ENCODE data around the gene FGD3.

The FGD3 gene

DNA sequence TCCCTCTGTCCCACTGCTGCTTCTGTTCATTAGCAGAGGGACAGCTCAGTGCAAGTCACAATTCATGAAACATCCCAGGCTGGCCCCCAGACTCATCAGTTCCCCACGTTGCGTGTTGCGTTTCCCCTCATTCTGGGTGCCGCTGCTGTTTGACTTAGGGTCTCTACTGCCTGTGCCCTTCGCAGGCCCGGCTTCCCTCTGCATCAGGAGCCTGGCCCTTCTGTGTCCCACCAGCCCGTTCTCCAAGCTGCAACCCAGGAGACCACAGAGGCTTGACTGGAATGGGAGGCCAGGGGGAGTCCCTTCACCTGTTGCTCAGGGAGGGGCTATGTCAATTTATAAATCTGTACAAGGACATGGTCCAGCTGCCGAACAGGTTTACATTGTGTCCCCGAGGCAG is 57.2 kb downstream of the FGD3 start:
- DNase-seq (no peak), ATAC-seq (ENCODE audit: insufficient read depth, low read depth) (no peak)
- no peak overlapping the region for H3K4me2 ChIP-seq (ENCODE audit: insufficient read depth, low read length)
- H3K9me3 ChIP-seq (ENCODE audit: insufficient read depth, low read length, severe bottlenecking), result no peaks in the 10 kb centered on the region
- H3K36me3 ChIP-seq (ENCODE audit: insufficient read depth, low read length), result peaks cover 61% of the 10 kb centered on the region
- peaks cover 15% of the 10 kb centered on the region for H4K20me1 ChIP-seq (ENCODE audit: insufficient read depth, low read length)
- H3K79me2 ChIP-seq (ENCODE audit: insufficient read depth, low read length), result peaks cover 27% of the 10 kb centered on the region; the same call in 1 of the 2 replicates
- no peaks in the 10 kb centered on the region for H3K4me1 ChIP-seq (ENCODE audit: insufficient read depth, low read length)
- no peak for TF ChIP-seq EZH2 (IDR thresholded peaks at IDR 0.05; ENCODE audit: borderline replicate concordance, low read depth, low read length, severe bottlenecking)
- TF ChIP-seq, protein P1, sequence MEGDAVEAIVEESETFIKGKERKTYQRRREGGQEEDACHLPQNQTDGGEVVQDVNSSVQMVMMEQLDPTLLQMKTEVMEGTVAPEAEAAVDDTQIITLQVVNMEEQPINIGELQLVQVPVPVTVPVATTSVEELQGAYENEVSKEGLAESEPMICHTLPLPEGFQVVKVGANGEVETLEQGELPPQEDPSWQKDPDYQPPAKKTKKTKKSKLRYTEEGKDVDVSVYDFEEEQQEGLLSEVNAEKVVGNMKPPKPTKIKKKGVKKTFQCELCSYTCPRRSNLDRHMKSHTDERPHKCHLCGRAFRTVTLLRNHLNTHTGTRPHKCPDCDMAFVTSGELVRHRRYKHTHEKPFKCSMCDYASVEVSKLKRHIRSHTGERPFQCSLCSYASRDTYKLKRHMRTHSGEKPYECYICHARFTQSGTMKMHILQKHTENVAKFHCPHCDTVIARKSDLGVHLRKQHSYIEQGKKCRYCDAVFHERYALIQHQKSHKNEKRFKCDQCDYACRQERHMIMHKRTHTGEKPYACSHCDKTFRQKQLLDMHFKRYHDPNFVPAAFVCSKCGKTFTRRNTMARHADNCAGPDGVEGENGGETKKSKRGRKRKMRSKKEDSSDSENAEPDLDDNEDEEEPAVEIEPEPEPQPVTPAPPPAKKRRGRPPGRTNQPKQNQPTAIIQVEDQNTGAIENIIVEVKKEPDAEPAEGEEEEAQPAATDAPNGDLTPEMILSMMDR (IDR thresholded peaks at IDR 0.05; ENCODE audit: borderline replicate concordance, extremely low read depth, low read length, poor library complexity, severe bottlenecking), result no peak
- no peaks in the 10 kb centered on the region for H3K27me3 ChIP-seq (ENCODE audit: insufficient read depth, low read length, poor library complexity)
- no peak overlapping the region for H3K9ac ChIP-seq (ENCODE audit: low read depth, low read length)
- H3K4me3 ChIP-seq (ENCODE audit: low read depth in 1 of 2, low read length in 2 of 2), result no peak overlapping the region
- H3K27ac ChIP-seq (ENCODE audit: low read length), result no peak overlapping the region
- H2AFZ ChIP-seq (ENCODE audit: low read depth, low read length), result no peak overlapping the region

GRCh38 chr9:93005876-93006275 is 58.6 kb downstream of the FGD3 start:
- Histone ChIP-seq H3K9ac (ENCODE audit: low read depth, low read length) (no peak overlapping the region), H3K4me1 (ENCODE audit: insufficient read depth, low read length) (no peaks in the 10 kb centered on the region), H3K36me3 (ENCODE audit: insufficient read depth, low read length) (peaks cover 73% of the 10 kb centered on the region), H4K20me1 (ENCODE audit: insufficient read depth, low read length) (peaks cover 15% of the 10 kb centered on the region), H3K4me2 (ENCODE audit: insufficient read depth, low read length) (no peak overlapping the region), H2AFZ (ENCODE audit: low read depth, low read length) (no peak overlapping the region), H3K79me2 (ENCODE audit: insufficient read depth, low read length) (peaks cover 16% of the 10 kb centered on the region; the same call in 1 of the 2 replicates), H3K4me3 (ENCODE audit: low read depth in 1 of 2, low read length in 2 of 2) (no peak overlapping the region), H3K9me3 (ENCODE audit: insufficient read depth, low read length, severe bottlenecking) (no peaks in the 10 kb centered on the region), H3K27me3 (ENCODE audit: insufficient read depth, low read length, poor library complexity) (no peaks in the 10 kb centered on the region), H3K27ac (ENCODE audit: low read length) (no peak overlapping the region)
- ATAC-seq (ENCODE audit: insufficient read depth, low read depth) (no peak), DNase-seq (no peak)
- TF ChIP-seq, protein P1 (IDR thresholded peaks at IDR 0.05; ENCODE audit: borderline replicate concordance, extremely low read depth, low read length, poor library complexity, severe bottlenecking), result no peak
- TF ChIP-seq EZH2 (IDR thresholded peaks at IDR 0.05; ENCODE audit: borderline replicate concordance, low read depth, low read length, severe bottlenecking), result no peak

- H3K4me2 ChIP-seq (ENCODE audit: insufficient read depth, low read length), result no peak overlapping the region
- no peak for TF ChIP-seq EZH2 (IDR thresholded peaks at IDR 0.05; ENCODE audit: borderline replicate concordance, low read depth, low read length, severe bottlenecking)
- TF ChIP-seq, protein P1 (IDR thresholded peaks at IDR 0.05; ENCODE audit: borderline replicate concordance, extremely low read depth, low read length, poor library complexity, severe bottlenecking), result no peak
- H2AFZ ChIP-seq (ENCODE audit: low read depth, low read length), result no peak overlapping the region
- no peaks in the 10 kb centered on the region for H3K27me3 ChIP-seq (ENCODE audit: insufficient read depth, low read length, poor library complexity)
- no peak overlapping the region for H3K27ac ChIP-seq (ENCODE audit: low read length)
- H3K9ac ChIP-seq (ENCODE audit: low read depth, low read length), result no peak overlapping the region
- peaks cover 73% of the 10 kb centered on the region for H3K36me3 ChIP-seq (ENCODE audit: insufficient read depth, low read length)
- H3K4me3 ChIP-seq (ENCODE audit: low read depth in 1 of 2, low read length in 2 of 2), result no peak overlapping the region
- H3K9me3 ChIP-seq (ENCODE audit: insufficient read depth, low read length, severe bottlenecking), result no peaks in the 10 kb centered on the region
- H3K79me2 ChIP-seq (ENCODE audit: insufficient read depth, low read length), result 0 out of 2 replicates have a peak, but pooled peaks cover 1% of the 10 kb centered on the region
- H4K20me1 ChIP-seq (ENCODE audit: insufficient read depth, low read length), result peaks cover 13% of the 10 kb centered on the region
- DNase-seq, result no peak
- H3K4me1 ChIP-seq (ENCODE audit: insufficient read depth, low read length), result no peaks in the 10 kb centered on the region
- ATAC-seq (ENCODE audit: insufficient read depth, low read depth), result no peak
These were observed 60.3 kb downstream of the FGD3 start for GRCh38 chr9:93007529-93008058.
